Liver (tissue), 9 donors: Measurements from ENCODE around the gene CLPTM1. TPM values are rescaled to one million over a fixed set of nuclear protein-coding genes. Genes with fewer than 3 reads are reported as not detected.

ENCODE experiments used
- DNase-seq: peaks from one replicate; pipeline ENCODE4 v3.0.0-alpha.2; 2017; ENCODE audit warnings: low spot score
- H3K27ac ChIP-seq, 2 donors: one replicate each; pipeline ENCODE4 v1.7.0; 2013; ENCODE audit warnings: inconsistent platforms in 2 of 2, low read length in 2 of 2, control low read depth in 1 of 2, low read depth in 1 of 2, mild to moderate bottlenecking in 1 of 2
- H3K27me3 ChIP-seq, 4 donors: one replicate each; pipeline versions ENCODE4 v1.6.1 to v1.7.0; 2013; ENCODE audit warnings: low read length in 3 of 4, inconsistent platforms in 1 of 4, mild to moderate bottlenecking in 1 of 4, moderate library complexity in 1 of 4; ENCODE audit not compliant: control insufficient read depth in 4 of 4, insufficient read depth in 4 of 4
- H3K36me3 ChIP-seq, 4 donors: one replicate each; pipeline versions ENCODE4 v1.6.1 to v1.7.0; 2013; ENCODE audit warnings: low read length in 3 of 4, mild to moderate bottlenecking in 3 of 4, low read depth in 1 of 4, moderate library complexity in 1 of 4; ENCODE audit not compliant: control insufficient read depth in 4 of 4, insufficient read depth in 3 of 4
- H3K4me1 ChIP-seq, 4 donors: one replicate each; pipeline versions ENCODE4 v1.6.1 to v1.7.0; 2013; ENCODE audit warnings: low read length in 3 of 4, mild to moderate bottlenecking in 3 of 4, moderate library complexity in 1 of 4; ENCODE audit not compliant: control insufficient read depth in 4 of 4, insufficient read depth in 4 of 4
- H3K4me3 ChIP-seq, 3 donors: one replicate each; pipeline versions ENCODE4 v1.6.1 to v1.7.0; 2013; ENCODE audit warnings: low read length in 3 of 3, control low read depth in 1 of 3, low read depth in 1 of 3, mild to moderate bottlenecking in 1 of 3
- H3K9ac ChIP-seq, 2 donors: one replicate each; pipeline ENCODE4 v1.7.0; 2013; ENCODE audit warnings: low read length in 2 of 2, mild to moderate bottlenecking in 2 of 2, moderate library complexity in 2 of 2, control low read depth in 1 of 2, low read depth in 1 of 2
- H3K9me3 ChIP-seq, 4 donors: one replicate each; pipeline versions ENCODE4 v1.6.1 to v1.7.0; 2013; ENCODE audit warnings: low read length in 3 of 4; ENCODE audit not compliant: control insufficient read depth in 4 of 4
- ATF3 ChIP-seq: IDR thresholded peaks from 2 replicates; pipeline ENCODE4 v1.6.1; 2016; ENCODE audit warnings: antibody characterized with exemption
- FOXA1 ChIP-seq: IDR thresholded peaks from 2 replicates; pipeline ENCODE4 v1.6.1; 2016; ENCODE audit warnings: antibody characterized with exemption
- FOXA2 ChIP-seq: IDR thresholded peaks from 2 replicates; pipeline ENCODE4 v1.6.1; 2016; ENCODE audit warnings: antibody characterized with exemption
- GABPA ChIP-seq, 2 donors: IDR thresholded peaks in 1 of 2; conservative IDR thresholded peaks in 1 of 2; 2 replicates each; pipeline ENCODE4 v1.6.1; 2016; ENCODE audit warnings: antibody characterized with exemption in 2 of 2, mild to moderate bottlenecking in 1 of 2, moderate library complexity in 1 of 2
- HNF4A ChIP-seq, 2 donors: conservative IDR thresholded peaks; 2 replicates each; pipeline ENCODE4 v1.6.1; 2016; ENCODE audit warnings: antibody characterized with exemption in 2 of 2, mild to moderate bottlenecking in 2 of 2
- HNF4G ChIP-seq: IDR thresholded peaks from 2 replicates; pipeline ENCODE4 v1.6.1; 2016; ENCODE audit warnings: antibody characterized with exemption
- NR2F2 ChIP-seq: IDR thresholded peaks from 2 replicates; pipeline ENCODE4 v1.6.1; 2016; ENCODE audit warnings: antibody characterized with exemption
- RAD21 ChIP-seq, 2 donors: IDR thresholded peaks; 2 replicates each; pipeline ENCODE4 v1.6.1; 2016; ENCODE audit warnings: antibody characterized with exemption in 2 of 2, mild to moderate bottlenecking in 2 of 2
- REST ChIP-seq: IDR thresholded peaks from 2 replicates; pipeline ENCODE4 v1.6.1; 2016; ENCODE audit warnings: antibody characterized with exemption, mild to moderate bottlenecking
- RXRA ChIP-seq, 2 donors: IDR thresholded peaks; 2 replicates each; pipeline ENCODE4 v1.6.1; 2017 to 2018; ENCODE audit warnings: antibody characterized with exemption in 2 of 2, mild to moderate bottlenecking in 1 of 2
- SP1 ChIP-seq: IDR thresholded peaks from 2 replicates; pipeline ENCODE4 v1.6.1; 2018; ENCODE audit warnings: antibody characterized with exemption, mild to moderate bottlenecking
- YY1 ChIP-seq: IDR thresholded peaks from 2 replicates; pipeline ENCODE4 v1.6.1; 2016; ENCODE audit warnings: antibody characterized with exemption, mild to moderate bottlenecking
- ZBTB33 ChIP-seq: IDR thresholded peaks from 2 replicates; pipeline ENCODE4 v1.6.1; 2016; ENCODE audit warnings: antibody characterized with exemption
- WGBS: extraction: QIAGEN DNeasy Blood & Tissue Kit; methylation state at CpG from one replicate; pipeline ENCODE4 v1.1.7; 2013; 5-methylcytosine and 5-hydroxymethylcytosine counted together
- polyA plus RNA-seq, 2 donors: library from polyadenylated mRNA; stranded (reverse) in 1 of 2; unstranded in 1 of 2; fragments of 200-250 nt in 1 of 2; fragments of >200 nt in 1 of 2; fragmentation: Nextera tagmentation in 1 of 2; extraction: Ambion mirVana in 1 of 2; gene quantifications; one replicate each; pipeline versions ENCODE4 v1.2.1 to v1.2.3, GENCODE V29; 2013 to 2015
- total RNA-seq, 2 donors: library from RNA; depleted of rRNA; stranded (reverse); fragments of >200 nt; gene quantifications; one replicate each; pipeline ENCODE4 v1.2.3, GENCODE V29; 2014
- TF ChIP-seq, protein P1 (sequence below): IDR thresholded peaks from 2 replicates; pipeline ENCODE4 v1.6.1; 2016; ENCODE audit warnings: antibody characterized with exemption
- TF ChIP-seq, protein P2 (sequence below): fragments of 150-350 bp; IDR thresholded peaks from 2 replicates; pipeline ENCODE4 v1.5.1; 2017; ENCODE audit warnings: improper control_type of control experiment, low read depth, low read length; ENCODE audit not compliant: missing input control
- donor health status: healthy.
- donor health status: healthy.
- donor health status: healthy.
- donor health status: healthy.
- donor health status: healthy.

CLPTM1 gene
- total and polyA plus RNA-seq, 4 donors = 35.8 to 94.5 (median 51.5) TPM

- no peak overlapping the region for H3K27ac ChIP-seq
- WGBS = 88% methylated on average over 9 of the region's 9 CpGs
- H3K27me3 ChIP-seq = no peaks in the 10 kb centered on the region
- peaks cover 0 to 9% (median 2%) of the 10 kb centered on the region in 4 donors for H3K36me3 ChIP-seq
- no peak for DNase-seq
- TF ChIP-seq GABPA (IDR thresholded peaks at IDR 0.05 in 1 of 2, conservative IDR thresholded peaks at IDR 0.05 in 1 of 2) (no peak), HNF4G (no peak), SP1 (no peak), FOXA2 (no peak), FOXA1 (no peak)
- TF ChIP-seq, protein P1, sequence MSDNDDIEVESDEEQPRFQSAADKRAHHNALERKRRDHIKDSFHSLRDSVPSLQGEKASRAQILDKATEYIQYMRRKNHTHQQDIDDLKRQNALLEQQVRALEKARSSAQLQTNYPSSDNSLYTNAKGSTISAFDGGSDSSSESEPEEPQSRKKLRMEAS = no peak
- H3K9me3 ChIP-seq = no peaks in the 10 kb centered on the region
- H3K9ac ChIP-seq = no peak overlapping the region
- H3K4me1 ChIP-seq = peaks cover 0 to 13% (median 4%) of the 10 kb centered on the region in 4 donors
- no peak overlapping the region for H3K4me3 ChIP-seq
Measured at GRCh38 chr19:45005787-45006186, 50.6 kb downstream of the CLPTM1 start.

DNA sequence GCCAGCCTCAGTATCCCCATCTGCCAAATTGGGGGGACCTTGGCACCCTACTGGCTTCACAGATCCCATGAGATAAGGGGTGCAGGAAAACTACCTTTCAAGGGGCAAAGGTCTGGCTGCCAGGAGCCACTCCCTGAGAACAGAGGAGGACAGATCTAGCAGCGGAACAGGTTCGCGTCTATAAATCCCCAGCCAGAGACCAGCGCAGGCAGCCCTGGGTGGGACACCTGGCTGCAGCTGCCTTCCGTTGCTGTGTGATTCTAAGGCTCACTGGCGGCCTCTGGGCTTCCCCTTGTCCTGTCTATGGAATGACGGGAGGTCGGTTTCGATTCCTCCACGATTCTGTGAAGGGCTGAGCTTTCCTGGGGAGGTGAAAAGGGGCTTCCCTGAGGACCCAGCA is 53.4 kb downstream of the CLPTM1 start:
- Histone ChIP-seq H3K4me3 (no peak overlapping the region), H3K9ac (no peak overlapping the region), H3K9me3 (no peaks in the 10 kb centered on the region), H3K36me3 (peaks cover 0 to 12% (median under 1%) of the 10 kb centered on the region in 4 donors), H3K27me3 (no peaks in the 10 kb centered on the region), H3K4me1 (no peaks in the 10 kb centered on the region), H3K27ac (no peak overlapping the region)
- no peak for TF ChIP-seq ZBTB33
- TF ChIP-seq FOXA1 = no peak
- TF ChIP-seq GABPA (IDR thresholded peaks at IDR 0.05 in 1 of 2, conservative IDR thresholded peaks at IDR 0.05 in 1 of 2) = no peak
- TF ChIP-seq HNF4A (conservative IDR thresholded peaks at IDR 0.05) = no peak
- TF ChIP-seq YY1 = no peak
- no peak for TF ChIP-seq RXRA (IDR thresholded peaks at IDR 0.05)
- no peak for TF ChIP-seq RAD21 (IDR thresholded peaks at IDR 0.05)
- no peak for TF ChIP-seq ATF3
- TF ChIP-seq, protein P2, sequence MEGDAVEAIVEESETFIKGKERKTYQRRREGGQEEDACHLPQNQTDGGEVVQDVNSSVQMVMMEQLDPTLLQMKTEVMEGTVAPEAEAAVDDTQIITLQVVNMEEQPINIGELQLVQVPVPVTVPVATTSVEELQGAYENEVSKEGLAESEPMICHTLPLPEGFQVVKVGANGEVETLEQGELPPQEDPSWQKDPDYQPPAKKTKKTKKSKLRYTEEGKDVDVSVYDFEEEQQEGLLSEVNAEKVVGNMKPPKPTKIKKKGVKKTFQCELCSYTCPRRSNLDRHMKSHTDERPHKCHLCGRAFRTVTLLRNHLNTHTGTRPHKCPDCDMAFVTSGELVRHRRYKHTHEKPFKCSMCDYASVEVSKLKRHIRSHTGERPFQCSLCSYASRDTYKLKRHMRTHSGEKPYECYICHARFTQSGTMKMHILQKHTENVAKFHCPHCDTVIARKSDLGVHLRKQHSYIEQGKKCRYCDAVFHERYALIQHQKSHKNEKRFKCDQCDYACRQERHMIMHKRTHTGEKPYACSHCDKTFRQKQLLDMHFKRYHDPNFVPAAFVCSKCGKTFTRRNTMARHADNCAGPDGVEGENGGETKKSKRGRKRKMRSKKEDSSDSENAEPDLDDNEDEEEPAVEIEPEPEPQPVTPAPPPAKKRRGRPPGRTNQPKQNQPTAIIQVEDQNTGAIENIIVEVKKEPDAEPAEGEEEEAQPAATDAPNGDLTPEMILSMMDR = no peak
- TF ChIP-seq NR2F2 = no peak
- no peak for TF ChIP-seq REST
- DNase-seq = no peak
- WGBS = 86% methylated on average over 10 of the region's 10 CpGs
